Psoas muscle (tissue), 8 donors: ENCODE data around the gene TCEA2. TPM values are rescaled to one million over a fixed set of nuclear protein-coding genes. Genes with fewer than 3 reads are reported as not detected.
A peak's percentile ranks its signal among the peaks of the same experiment; 100 is the strongest.

Experiments used
- ATAC-seq, 4 donors: fragments of 200-7000 bp; cut with Tn5 transposase; one replicate each; pipeline ENCODE4 v1.9.1; 2020; ENCODE audit warnings: moderate library complexity in 3 of 4, mild to moderate bottlenecking in 2 of 4
- DNase-seq, 2 donors: peaks; one replicate each; pipeline ENCODE4 v3.0.0-alpha.2; 2020
- H3K27ac ChIP-seq: fragments of 200-600 bp; one replicate; pipeline ENCODE4 v1.8.0; 2022
- H3K27me3 ChIP-seq, 3 donors: fragments of 200-600 bp in 1 of 3; one replicate each; pipeline versions ENCODE4 v1.6.1 to v1.8.0; 2013 to 2022; ENCODE audit warnings: low read length in 2 of 3, mild to moderate bottlenecking in 2 of 3, moderate library complexity in 1 of 3; ENCODE audit not compliant: insufficient read depth in 3 of 3
- H3K36me3 ChIP-seq, 2 donors: fragments of 200-600 bp in 1 of 2; one replicate each; pipeline versions ENCODE4 v1.6.1 to v1.8.0; 2013 to 2022; ENCODE audit warnings: low read depth in 1 of 2, mild to moderate bottlenecking in 1 of 2, moderate library complexity in 1 of 2; ENCODE audit not compliant: insufficient read depth in 1 of 2
- H3K4me1 ChIP-seq: fragments of 200-600 bp; one replicate; pipeline ENCODE4 v1.8.0; 2022
- H3K4me3 ChIP-seq: fragments of 200-600 bp; one replicate; pipeline ENCODE4 v1.8.0; 2022; ENCODE audit warnings: mild to moderate bottlenecking
- H3K9me3 ChIP-seq: fragments of 200-600 bp; one replicate; pipeline ENCODE4 v1.8.0; 2022
- WGBS, 3 donors: extraction: QIAGEN DNeasy Blood & Tissue Kit; methylation state at CpG; one replicate each; pipeline versions ENCODE4 v1.1.6 to v1.1.7; 2013; 5-methylcytosine and 5-hydroxymethylcytosine counted together
- intact Hi-C, 2 donors: fragments of 100-400 bp; cut with DNase I; formaldehyde crosslinking; loops; one replicate each; pipeline versions ENCODE4 v1.11.0 to v1.14.2; 2022
- polyA plus RNA-seq, 3 donors: library from polyadenylated mRNA; stranded (reverse); fragments of 200-250 nt; gene quantifications; one replicate each; pipeline ENCODE4 v1.2.3, GENCODE V29; 2013
- total RNA-seq, 4 donors: library from RNA; stranded (reverse); fragmentation: NEBNext Ultra II Directional in 2 of 4; extraction: Animal tissue kit (Norgen Biotek cat#: 25700) in 2 of 4; gene quantifications; one replicate each; pipeline versions ENCODE4 v1.2.1 to v1.2.4, GENCODE V29; 2021 to 2023
- TF ChIP-seq, protein P1 (sequence below): fragments of 200-600 bp; IDR thresholded peaks from one replicate; pipeline ENCODE4 v1.8.0; 2022; ENCODE audit warnings: antibody characterized with exemption
- donor health status: healthy with polysubstance abuse.
- donor health status: DM: no; HTN: no; CAD: no; lungs with moderate emphysema.
- donor health status: Bipolar disorder and iron deficiency.
- donor health status: healthy.
- donor health status: DM: yes; HTN: yes; CAD: no.
- donor health status: DM: no; HTN: no; CAD: no.
- donor health status: DM: no; HTN: no; CAD: no.
- donor health status: DM: yes; HTN: yes; CAD: no.

The TCEA2 gene
- total and polyA plus RNA-seq, 7 donors, result 15.1 to 43.4 (median 30.2) TPM

DNA sequence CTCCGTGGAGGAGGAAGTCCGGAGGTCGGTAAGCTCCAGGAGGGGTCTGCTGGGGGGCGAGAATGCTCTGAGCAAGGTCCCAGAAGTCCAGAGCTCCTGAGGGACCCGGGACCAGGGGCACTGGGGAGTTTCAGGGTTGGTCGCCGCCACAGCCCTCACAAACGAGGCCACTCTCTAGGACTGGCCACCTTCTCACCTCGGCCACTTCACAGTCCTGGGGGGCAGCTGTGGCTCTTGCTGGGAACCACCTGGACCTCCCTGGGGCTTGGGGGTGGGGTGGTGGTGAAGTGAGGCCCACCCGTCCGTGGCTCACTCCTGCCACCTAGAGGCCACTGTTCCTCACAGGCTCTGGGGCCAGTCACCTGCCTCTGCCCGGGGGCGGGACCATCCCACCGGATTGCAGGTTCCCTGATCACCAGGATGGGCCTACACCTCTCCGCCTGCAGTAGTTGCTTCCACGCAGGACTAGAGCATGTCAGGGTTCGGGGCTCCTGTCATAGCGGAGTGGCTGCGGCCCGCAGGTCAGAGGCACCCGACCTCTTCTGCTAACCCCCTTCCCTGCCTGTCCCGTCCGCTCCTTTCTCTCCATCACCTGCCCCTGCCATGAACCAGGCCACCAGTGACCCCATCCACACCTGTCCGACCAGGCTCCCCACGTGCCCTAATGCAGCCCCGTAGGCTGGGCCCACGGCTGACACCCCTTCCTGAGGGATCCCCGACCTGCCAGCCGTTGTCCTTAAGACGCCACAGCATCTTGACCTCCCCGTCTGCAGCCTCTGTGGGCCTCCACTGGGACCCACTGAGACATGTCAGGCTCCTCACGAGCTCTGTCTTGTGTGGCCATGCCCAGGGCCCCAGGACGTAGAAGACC lies 5.1 kb upstream of the TCEA2 start:
- no peaks in the 10 kb centered on the region for H3K4me1 ChIP-seq
- ATAC-seq, result peak; percentile 61 to 73 (median 67)

DNA sequence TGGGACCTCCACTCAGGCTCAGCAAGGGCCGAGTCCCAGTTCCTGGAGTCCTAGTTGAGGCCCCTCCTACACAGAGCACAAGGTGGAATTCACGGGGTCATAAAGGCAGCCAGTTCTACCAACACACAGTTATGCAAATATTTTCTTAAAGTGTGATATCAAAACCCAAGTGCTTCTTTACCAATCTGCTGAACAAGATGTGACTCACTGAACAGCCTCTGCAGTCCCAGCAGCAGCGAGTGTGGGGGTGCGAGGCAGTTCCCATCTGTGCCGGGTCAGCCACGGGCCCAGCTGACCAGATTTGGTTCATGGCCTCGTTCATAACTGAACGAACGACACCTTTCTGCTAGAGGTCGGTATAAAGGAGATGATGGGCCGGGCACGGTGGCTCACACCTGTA lies 4.5 kb upstream of the TCEA2 start:
- TF ChIP-seq, protein P1, sequence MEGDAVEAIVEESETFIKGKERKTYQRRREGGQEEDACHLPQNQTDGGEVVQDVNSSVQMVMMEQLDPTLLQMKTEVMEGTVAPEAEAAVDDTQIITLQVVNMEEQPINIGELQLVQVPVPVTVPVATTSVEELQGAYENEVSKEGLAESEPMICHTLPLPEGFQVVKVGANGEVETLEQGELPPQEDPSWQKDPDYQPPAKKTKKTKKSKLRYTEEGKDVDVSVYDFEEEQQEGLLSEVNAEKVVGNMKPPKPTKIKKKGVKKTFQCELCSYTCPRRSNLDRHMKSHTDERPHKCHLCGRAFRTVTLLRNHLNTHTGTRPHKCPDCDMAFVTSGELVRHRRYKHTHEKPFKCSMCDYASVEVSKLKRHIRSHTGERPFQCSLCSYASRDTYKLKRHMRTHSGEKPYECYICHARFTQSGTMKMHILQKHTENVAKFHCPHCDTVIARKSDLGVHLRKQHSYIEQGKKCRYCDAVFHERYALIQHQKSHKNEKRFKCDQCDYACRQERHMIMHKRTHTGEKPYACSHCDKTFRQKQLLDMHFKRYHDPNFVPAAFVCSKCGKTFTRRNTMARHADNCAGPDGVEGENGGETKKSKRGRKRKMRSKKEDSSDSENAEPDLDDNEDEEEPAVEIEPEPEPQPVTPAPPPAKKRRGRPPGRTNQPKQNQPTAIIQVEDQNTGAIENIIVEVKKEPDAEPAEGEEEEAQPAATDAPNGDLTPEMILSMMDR, result no peak
- no peaks in the 10 kb centered on the region for H3K9me3 ChIP-seq
- intact Hi-C loops, result loop anchor here in 1 of 2 donors (2.0 kb wide), 1 partner anchor 78 kb away; the partner anchor contains the start of gene PRPF6
- no peaks in the 10 kb centered on the region for H3K27me3 ChIP-seq
- WGBS, 3 donors, result 81 to 82% (median 82%) methylated on average over 12 of the region's 12 CpGs
- no peaks in the 10 kb centered on the region for H3K4me1 ChIP-seq
- ATAC-seq, result no peak
- H3K27ac ChIP-seq, result no peak overlapping the region
- no peak for DNase-seq
- H3K36me3 ChIP-seq, result no peaks in the 10 kb centered on the region
- H3K4me3 ChIP-seq, result no peak overlapping the region

More for the DNA sequence above, 5.1 kb upstream of the TCEA2 start:
- 30 to 35% (median 33%) methylated on average over 27 to 33 of the region's 33 CpGs for WGBS, 3 donors
- TF ChIP-seq, protein P1, result peak; percentile 73
- Histone ChIP-seq H3K36me3 (no peaks in the 10 kb centered on the region), H3K4me3 (peak overlapping the region; percentile 44), H3K27me3 (no peaks in the 10 kb centered on the region), H3K9me3 (no peaks in the 10 kb centered on the region), H3K27ac (peak overlapping the region; percentile 68)
- DNase-seq, result peak; percentile 77 to 86
- intact Hi-C loops, result loop anchor here in 1 of 2 donors (2.0 kb wide), 1 partner anchor 77 kb away; the partner anchor contains the start of gene PRPF6

DNA sequence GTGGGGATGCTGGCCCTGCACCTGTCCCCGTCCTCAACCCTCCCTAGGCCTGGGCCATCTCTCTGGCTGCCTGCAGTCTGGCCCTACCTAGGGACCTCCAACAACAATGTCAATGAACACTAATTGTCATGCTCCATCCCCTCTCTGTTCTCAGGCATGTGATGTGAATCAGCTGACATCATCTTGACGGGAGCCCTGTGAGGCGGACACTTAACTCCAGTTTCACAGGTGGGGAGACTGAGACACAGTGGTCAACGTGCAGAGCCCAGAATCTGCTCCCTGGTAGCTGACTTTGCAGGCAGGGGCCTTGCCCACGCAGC lies 762 bp upstream of the TCEA2 start:
- Histone ChIP-seq H3K36me3 (no peaks in the 10 kb centered on the region), H3K4me1 (peaks cover 9% of the 10 kb centered on the region), H3K9me3 (no peaks in the 10 kb centered on the region), H3K27ac (peak overlapping the region; percentile 80), H3K27me3 (no peaks in the 10 kb centered on the region), H3K4me3 (peak overlapping the region; percentile 97)
- ATAC-seq (peak; percentile 0 to 6 (median 2)), DNase-seq (no peak)
- TF ChIP-seq, protein P1, result no peak
- intact Hi-C loops, result no loop called here
- WGBS, 3 donors, result 38 to 44% (median 43%) methylated on average over 5 of the region's 5 CpGs

DNA sequence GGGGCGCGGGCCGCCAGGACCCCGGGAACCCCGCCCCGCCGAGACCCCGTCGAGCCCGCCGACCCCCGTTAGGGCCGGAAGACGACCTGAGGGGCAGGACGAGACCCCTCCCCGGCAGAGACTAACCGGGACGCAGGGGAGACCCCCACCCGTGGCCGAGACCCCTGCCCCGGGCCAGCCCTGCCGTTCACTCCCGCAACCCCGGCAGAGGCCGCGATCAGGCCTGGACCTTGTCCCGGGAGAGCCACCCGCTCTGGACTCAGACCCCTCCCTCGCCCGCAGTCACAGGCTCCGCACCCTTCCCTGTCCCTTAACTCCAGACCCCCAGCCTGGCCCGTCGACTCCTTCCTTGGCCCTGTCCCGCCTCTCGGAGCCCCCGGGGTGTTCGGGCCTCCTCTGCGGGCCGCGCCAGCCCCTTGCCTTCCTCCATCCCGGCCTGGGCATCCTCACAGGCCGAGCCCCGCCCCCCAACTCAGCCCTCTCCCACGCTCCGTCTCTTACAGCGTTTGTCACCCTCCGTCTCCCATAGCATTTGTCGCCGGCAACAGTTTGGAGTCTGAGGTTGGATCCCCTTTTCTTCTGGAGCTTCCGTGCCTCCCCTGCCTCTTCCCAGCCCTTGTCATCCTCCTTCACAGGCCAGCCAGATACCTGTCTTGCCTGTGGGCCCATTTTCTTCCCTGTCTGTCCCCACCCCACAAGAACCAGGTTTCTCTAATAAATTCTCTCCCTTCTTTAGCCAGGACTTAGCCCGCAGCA lies 569 bp downstream of the TCEA2 start:
- TF ChIP-seq, protein P1, result no peak
- Histone ChIP-seq H3K27ac (peak overlapping the region; percentile 80), H3K4me3 (peak overlapping the region; percentile 97), H3K27me3 (no peaks in the 10 kb centered on the region), H3K9me3 (no peaks in the 10 kb centered on the region), H3K36me3 (no peaks in the 10 kb centered on the region), H3K4me1 (peaks cover 9% of the 10 kb centered on the region)
- WGBS, 3 donors, result 2 to 3% (median 2%) methylated on average over 33 to 51 of the region's 51 CpGs
- peak in 3 of 4 donors; percentile 4 to 14 (median 6) for ATAC-seq
- DNase-seq, result peak in 1 of 2 donors; percentile 54
- intact Hi-C loops, result no loop called here
